HG03354 (cell line): ENCODE data around the gene CCT8.
A peak's percentile ranks its signal among the peaks of the same experiment; 100 is the strongest.
"Not testable (repeated sequence)": the region's sequence is repeated elsewhere in the genome, so short reads cannot be mapped to it uniquely, and the experiment has no call there.

Experiments used
- ATAC-seq: cut with Tn5 transposase; IDR thresholded peaks from one replicate; pipeline ENCODE4 v1.9.1; 2021; ENCODE audit warnings: mild to moderate bottlenecking; ENCODE audit not compliant: unreplicated experiment, poor library complexity, severe bottlenecking

CCT8 gene

DNA sequence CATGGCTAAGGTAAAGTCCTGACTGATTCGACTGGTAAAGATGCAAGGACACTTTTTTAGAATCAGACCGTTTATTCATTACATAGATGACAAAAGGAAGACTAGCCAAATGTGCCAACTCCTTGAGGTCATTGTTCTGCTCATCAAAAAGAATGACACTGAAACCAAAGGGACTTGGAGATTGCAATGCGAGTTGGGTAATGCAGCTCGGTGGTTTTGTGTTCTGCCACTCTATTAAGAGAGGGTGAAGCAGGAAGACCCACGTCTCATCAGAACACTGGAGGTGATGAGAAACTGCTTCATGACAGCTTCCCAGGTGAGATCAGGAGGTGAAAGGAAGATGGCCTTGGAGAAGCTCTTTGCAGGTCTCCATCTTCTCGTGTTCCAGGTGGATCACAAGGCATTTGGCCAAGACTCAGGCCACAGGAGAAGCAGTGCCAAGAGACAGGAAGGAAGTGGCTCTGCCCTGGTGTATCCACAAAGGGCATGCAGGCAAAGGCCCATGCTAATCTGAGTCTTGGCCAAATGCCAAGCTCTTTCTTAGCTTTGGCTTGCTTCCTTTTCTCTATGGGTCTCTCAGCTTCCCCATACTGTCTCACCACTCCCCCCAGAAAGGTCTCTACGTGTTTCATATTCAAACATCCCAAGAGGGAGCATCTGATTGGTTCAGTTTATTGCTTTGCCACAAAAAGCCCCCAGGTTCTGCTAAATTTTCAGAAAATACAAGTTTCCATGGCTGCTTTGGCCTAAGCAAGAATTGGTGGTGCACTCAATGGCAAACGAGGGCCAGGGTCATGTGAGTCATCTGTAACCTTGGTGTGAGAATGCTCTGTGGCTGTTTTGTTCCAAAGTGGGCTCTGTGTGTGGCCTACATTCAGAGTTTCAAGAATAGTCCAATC lies 5.7 kb upstream of the CCT8 start:
- peak; percentile 53 for ATAC-seq

DNA sequence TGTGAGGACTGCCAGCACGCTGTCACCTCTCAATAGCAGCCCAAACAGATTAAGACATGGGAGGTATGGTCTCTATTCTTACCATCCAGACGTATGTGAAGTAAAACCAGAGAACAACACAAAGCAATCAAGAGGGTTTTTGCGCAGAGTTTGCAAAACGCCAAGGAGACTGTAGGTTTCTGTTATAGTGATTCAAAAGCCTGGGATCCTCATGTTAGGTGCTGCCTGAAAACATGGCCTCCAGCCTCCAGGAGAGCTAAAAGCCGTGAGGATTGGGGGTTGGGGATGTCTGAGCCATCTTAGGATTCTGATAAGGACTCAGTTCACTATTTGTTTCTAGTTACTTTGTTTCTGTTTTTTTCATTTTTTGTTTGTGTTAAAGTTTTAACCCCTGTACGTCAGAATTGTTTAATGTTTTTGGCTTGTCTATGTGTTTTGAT lies 4.2 kb upstream of the CCT8 start:
- ATAC-seq, result no peak

DNA sequence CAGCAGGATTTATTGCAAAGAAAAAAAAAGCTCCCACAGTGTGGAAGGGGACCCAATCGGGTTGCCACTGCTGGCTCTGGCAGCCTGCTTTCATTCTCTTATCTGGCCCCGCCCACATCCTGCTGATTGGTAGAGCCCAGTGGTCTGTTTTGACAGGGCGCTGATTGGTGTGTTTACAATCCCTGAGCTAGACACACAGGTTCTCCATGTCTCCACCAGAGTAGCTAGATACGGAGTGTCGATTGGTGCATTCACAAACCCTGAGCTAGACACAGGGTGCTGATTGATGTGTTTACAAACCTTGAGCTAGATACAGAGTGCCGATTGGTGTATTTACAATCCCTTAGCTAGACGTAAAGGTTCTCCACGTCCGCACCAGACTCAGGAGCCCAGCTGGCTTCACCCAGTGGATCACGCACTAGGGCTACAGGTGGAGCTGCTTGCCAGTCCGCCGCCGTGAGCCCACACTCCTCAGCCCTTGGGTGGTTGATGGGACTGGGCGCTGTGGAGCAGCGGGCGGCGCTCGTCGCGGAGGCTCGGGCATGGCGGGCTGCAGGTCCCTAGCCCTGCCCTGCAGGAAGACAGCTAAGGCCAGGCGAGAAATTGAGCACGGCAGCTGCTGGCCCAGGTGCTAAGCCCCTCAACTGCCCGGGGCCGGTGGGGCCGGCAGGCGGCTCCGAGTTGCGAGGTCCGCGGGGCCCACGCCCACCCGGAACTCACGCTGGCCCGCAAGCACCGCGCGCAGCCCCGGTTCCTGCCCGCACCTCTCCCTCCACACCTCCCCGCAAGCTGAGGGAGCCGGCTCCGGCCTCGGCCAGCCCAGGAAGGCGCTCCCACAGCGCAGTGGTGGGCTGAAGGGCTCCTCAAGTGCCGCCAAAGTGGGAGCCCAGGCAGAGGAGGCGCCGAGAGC lies 3.5 kb upstream of the CCT8 start:
- not testable (repeated sequence) for ATAC-seq

DNA sequence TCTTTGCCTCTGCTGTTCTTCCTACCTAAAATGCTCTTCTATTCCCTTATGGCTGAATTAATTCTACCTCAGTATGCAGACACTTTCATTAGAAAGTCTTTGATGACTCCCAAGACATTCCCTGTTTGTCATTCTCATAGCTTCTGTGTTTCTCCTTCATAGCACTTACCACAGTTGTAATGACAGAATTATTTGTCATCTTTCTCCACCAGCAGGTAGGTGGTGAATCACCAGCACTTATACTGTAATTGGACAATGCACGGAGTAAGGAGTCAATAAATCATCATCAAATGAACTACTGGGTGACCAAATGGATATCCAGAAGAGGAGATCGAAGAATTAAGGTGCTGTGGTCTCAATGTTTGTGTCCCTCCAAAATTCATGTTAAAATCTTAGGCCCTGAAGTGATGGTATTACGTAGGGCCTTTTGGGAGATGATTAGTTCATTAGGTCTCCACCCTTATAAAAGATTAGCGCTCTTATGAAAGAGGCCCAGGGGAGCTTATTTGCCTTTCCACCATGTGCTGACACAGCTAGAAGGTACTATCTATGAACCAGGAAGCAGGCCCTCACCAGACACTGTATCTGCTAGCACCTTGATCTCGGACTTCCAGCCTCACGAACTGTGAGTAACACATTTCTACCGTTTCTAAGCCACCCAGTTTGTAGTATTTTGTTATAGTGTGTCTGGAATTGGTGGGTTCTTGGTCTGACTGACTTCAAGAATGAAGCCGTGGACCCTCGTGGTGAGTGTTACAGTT lies 2.4 kb upstream of the CCT8 start:
- no peak for ATAC-seq

DNA sequence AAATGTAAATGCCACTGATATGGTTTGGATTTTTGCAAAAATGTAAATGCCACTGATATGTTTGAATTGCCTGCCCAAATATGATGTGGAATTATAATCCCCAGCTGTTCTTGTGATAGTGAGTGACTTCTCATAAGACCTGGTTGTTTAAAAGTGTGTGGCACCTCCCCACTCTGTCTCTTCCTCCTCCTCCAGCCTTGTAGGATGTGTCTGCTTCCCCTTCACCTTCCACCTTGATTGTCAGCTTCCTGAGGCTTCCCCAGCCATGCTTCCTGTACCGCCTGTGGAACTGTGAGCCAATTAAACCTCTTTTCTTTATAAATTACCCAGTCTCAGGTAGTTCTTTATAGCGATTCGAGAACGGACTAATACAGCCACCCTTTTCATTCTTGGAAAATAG lies 1.3 kb upstream of the CCT8 start:
- ATAC-seq, result no peak

DNA sequence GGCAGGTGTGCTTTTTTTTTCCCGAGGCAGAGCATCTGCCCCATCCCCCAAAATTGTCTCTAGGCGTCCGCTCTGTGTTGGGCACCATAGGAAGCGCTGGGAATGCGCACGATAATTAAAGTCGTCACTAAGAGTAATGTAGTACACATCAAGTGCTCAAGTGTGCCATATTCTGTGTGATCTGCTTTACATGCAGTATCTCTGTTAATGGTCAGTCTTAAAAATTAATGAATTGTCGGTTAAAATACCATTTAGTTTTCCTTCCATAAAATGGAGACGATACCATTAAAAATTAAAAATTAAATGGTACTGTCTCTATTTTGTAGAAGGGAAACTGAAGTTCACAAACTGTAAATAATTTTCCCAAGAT lies 544 bp upstream of the CCT8 start:
- ATAC-seq, result peak; percentile 21

DNA sequence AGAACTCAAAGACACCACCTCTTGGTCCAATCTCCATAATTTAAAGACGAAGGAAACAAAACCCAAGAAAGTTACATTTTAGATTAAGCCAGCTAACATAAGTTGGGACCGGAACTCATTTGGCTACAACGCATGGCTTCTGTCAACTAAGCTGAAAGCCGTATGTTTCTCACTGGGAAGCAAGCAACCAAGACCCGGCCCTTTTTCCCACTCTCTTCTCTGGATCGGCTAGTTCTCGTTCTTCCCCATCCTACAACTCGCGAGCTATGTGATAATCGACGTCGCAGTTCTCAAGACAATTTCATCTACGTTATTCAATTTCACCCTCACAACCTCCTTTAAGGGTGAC lies 601 bp downstream of the CCT8 start:
- peak; percentile 1 for ATAC-seq

DNA sequence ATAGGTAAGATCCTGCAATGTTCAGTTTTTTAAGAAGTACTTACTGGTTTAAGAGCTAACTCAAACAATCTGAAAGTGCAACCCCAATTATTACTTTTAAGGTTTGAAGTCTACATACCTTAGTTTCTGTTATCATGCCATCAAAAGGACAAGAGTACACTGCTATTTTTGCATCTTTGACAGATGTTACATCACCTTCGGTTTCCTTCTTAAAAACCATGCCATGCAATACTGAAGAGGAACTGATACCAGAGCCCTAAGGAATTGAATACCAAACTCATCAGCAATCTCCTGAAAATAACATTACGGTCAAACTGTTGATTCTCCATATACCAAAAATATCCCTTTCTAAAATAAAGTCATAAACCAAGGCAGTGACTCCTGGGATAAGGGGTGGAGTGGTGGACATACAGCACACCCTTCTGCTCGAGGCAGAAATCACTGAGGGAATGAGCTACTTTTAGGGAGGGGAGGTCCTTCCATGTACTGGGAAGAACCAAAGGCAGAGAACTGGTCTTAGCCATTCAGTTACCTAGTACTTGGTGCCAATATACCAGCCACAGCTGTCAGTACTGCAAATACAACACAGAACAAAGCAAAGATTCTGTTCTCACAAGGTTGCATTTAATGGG lies 8.5 kb downstream of the CCT8 start:
- ATAC-seq, result peak; percentile 96

DNA sequence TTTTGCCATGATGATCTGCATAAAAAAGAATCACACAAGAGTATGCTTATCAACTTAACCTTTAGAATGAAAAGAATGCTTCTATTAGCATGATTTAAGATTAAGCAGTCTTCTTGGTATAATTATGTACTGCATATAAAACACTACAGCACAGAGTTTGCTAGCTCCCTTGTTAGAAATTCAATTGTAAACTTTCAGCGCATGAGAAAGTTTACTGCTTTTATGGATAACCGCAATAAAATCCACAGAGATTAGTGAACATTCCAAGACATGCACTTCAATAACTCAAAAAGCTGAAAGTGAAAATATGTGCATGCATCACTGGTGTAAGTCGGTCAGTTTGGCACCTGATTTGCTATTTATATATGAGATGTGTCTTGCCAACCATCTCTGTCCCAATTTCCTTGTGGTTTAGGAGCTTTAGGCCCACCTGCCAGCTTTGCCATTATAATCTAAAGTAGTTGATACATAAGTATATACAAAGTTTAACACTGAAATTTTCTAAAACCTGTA lies 16.9 kb downstream of the CCT8 start:
- ATAC-seq, result no peak

DNA sequence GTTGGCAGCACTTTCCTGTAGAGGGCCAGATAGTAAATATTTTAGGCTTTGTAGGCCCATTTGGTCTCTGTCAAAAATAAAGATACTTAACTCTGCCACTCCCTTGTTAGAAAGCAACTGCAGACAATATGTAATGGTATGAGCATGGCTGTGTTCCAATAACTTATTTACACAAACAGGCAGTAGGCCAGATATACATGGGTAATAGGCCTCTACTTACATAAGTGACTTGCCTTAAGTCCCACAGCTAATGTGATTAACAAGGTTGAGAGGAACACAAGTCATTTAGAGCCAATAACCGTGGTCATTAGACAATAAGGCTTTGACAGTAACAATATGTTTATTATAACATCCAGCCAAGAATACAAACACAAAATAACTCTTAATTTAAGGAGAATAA lies 17.4 kb downstream of the CCT8 start:
- no peak for ATAC-seq

DNA sequence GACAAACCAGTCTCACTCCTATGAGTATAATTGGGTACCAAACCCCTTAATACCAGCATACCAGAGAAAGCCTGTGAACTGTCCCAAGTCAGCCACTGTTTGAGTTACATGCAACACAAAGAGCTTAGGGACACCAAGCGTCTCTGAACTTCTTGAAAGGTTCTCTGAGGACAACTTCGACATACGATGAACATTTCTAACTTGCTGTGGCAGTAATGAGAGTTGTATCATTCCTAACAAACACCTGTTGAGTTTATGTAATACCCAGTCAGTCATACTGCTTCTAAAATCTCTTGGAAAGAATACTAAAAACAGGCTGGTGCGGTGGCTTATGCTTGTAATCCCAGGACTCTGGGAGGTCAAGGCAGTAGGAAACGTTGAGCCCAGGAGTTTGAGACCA lies 18.4 kb downstream of the CCT8 start:
- no peak for ATAC-seq

DNA sequence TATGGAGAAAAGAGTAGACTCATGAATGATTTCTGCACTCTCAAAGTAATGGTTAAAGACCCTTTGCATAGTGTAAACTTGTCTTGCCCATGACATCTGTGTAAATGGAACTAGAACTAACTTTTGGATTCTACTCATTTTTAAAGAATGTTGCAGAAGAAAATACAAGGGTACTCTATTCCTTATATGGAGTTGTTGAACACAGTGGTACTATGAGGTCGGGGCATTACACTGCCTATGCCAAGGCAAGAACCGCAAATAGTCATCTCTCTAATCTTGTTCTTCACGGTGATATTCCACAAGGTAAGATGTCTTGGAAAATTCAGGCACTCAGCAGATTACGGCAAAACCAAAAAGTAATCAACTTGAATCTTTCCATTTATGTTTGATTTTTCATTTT lies 19.8 kb downstream of the CCT8 start:
- ATAC-seq, result no peak

DNA sequence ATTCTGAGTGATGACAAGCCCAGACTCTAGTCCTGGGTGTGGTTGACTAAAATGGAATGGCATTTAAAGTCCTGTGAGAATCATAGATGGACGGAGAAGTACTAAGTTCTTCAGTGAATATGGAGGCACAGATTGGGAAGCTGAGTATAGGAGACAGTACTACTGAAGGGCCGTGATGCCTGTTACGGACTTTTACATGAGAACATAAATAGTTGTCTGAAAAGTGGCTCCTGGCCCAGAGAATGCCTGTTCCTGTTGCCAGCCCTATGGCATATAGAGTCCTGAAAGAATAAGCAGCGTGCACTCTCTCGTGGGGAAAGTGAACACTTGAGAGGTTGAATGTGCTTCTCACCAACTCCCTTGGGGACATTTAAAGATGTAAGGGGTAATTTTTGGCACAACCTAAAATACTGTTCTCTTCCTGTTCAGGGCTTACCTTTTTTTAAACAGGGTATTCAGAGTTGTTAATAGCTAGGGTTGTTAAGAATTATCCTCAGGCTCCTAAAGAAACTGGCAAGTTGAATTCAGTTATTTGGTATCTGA lies 20.4 kb downstream of the CCT8 start:
- no peak for ATAC-seq

DNA sequence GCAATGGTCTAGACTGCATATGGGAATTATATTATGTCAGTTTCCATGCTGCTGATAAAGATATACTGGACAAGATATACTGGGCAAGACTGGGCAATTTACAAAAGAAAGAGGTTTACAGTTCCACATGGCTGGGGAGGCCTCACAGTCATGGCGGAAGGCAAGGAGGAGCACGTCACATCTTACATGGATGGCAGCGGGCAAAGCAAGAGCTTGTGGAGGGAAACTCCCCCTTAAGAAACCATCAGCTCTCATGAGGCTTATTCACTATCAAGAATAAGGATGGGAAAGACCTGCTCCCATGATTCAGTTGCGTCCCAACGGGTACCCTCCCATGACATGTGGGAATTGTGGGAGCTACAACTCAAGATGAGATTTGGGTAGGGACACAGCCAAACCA lies 21.2 kb downstream of the CCT8 start:
- no peak for ATAC-seq

DNA sequence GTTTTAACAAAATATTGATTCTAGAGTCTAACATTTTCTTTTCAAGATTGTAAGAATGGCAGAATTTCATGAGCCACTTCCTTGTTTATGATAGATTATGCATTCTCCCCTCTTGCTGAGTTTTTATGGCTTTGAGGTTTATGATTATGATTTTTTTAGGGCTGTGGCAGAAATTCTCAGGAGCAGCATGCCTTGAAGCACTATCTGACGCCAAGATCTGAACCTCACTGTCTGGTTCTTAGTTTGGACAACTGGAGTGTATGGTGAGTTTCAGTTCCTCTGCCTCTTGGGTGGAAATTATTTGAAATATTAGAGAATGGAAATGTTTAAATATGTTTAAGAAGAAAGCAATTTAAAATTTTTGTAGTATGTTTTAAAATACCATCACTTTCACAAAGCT lies 38.8 kb downstream of the CCT8 start:
- no peak for ATAC-seq

DNA sequence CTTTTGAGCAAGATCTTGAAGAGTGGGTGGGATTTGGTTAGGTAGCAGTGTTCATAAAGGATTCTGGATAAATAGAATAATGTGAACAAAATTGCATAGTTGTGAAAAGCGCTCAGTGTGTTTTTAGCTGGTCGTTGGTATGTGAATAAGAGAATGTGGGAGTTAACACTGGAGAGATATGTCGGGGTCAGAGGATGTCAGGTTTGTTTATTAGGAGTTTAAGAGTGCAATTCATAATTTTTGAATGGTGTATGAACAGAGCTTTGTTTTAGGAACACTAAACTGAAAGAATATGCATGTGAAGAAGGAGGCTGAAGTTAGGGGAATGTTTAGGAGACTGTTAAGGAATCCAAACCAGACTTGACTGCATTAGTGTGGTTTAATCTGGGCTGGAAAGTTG lies 39.6 kb downstream of the CCT8 start:
- no peak for ATAC-seq

DNA sequence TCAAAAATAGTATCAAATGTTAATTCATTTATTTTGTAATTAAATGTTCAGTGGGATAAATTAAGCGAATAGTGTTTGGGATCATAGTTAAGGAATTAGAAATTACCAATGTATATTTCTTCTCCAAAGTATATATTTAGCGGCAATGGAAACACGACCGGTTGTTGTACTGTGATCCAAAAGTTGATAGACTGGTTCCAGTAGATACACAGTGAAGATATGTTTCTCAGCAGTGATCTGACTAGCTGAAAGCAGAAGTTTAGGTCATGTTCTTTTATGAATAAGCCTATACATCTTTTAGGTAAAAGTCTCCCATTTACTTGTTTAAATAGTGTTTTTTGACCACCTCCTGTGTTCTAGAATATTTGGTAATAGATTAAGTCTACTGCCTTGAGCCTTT lies 40.1 kb downstream of the CCT8 start:
- no peak for ATAC-seq

DNA sequence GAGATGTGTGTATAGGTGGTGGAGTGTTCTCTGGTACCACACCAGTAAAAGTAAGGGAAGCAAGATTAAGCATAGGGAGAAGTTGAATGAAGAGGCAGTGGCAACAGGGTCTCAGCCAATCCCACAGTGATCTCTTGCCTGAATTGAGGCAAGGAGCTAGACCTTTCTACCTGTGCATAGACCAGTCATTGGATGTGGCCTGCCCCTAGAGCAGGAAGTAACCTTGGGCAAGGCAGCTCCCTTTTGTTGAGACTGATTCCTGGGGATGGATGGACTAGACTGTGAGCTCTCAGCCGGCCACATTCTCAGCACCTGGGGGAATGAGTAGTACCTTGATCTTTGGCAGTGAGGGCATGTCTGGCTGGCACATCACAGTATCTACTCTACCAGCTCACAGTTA lies 42.5 kb downstream of the CCT8 start:
- ATAC-seq, result no peak

DNA sequence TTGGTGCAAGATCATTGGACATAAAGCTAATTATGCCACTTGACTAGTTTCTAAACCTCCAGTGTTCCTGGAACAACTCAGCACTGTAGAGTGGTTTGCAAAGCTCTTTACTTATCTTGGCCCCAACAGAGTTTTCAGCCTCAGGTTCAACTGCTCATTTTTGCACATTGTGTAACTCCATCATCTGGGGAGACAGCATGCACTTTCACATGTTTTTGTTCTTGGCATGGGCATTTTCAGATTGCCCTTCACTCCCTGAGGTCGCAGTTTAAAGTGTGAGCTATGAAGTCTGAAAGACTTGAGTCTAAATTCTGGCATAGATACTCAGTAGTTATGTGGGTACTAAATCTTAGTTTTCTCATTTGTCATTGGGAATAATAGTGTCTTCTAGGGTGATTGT lies 43.9 kb downstream of the CCT8 start:
- ATAC-seq, result no peak
